HG03565 (cell line): ENCODE measurements around the gene RPRD2.

Experiments
- ATAC-seq: cut with Tn5 transposase; IDR thresholded peaks from one replicate; pipeline ENCODE4 v1.9.1; 2021; ENCODE audit warnings: mild to moderate bottlenecking, moderate library complexity; ENCODE audit not compliant: unreplicated experiment

Gene RPRD2

GRCh38 chr1:150512846-150513245, 148.9 kb downstream of the RPRD2 start:
- no peak for ATAC-seq

GRCh38 chr1:150513351-150513791, 149.4 kb downstream of the RPRD2 start:
- ATAC-seq: no peak

- no peak for ATAC-seq
Measured at GRCh38 chr1:150514260-150514659, 150.3 kb downstream of the RPRD2 start.

GRCh38 chr1:150514913-150515327, 151.0 kb downstream of the RPRD2 start:
- no peak for ATAC-seq

GRCh38 chr1:150515328-150516049, 151.5 kb downstream of the RPRD2 start, which contains the start of gene FALEC:
FALEC (plus strand) TSS chr1:150515752.
- ATAC-seq: peak; percentile 94

- ATAC-seq: no peak
Measured at GRCh38 chr1:150516050-150516591, 152.2 kb downstream of the RPRD2 start.

- no peak for ATAC-seq
Measured at GRCh38 chr1:150516616-150517015, 152.7 kb downstream of the RPRD2 start.

GRCh38 chr1:150521196-150521968, 157.4 kb downstream of the RPRD2 start:
- no peak for ATAC-seq

GRCh38 chr1:150525348-150525747, 161.4 kb downstream of the RPRD2 start:
- ATAC-seq: no peak
